ENCODE results near the gene DNAH17. TPM values are rescaled to one million over a fixed set of nuclear protein-coding genes. Genes with fewer than 3 reads are reported as not detected.

The DNAH17 gene
- total and polyA plus RNA-seq, 7 experiments from 2014 or later = 0.05 to 1.5 (median 0.38) TPM

GRCh38 chr17:78610951-78611511 lies 33.8 kb upstream of the DNAH17 start:
- Histone ChIP-seq H3K27ac (ENCODE audit: low read depth, low read length) (no peak overlapping the region), H3K27me3 (ENCODE audit: control insufficient read depth in 2 of 2, insufficient read depth in 2 of 2, low read length in 2 of 2) (no peaks in the 10 kb centered on the region), H3K4me1 (ENCODE audit: control insufficient read depth in 2 of 2, insufficient read depth in 2 of 2, low read length in 2 of 2) (no peaks in the 10 kb centered on the region), H3K36me3 (ENCODE audit: control insufficient read depth in 2 of 3, insufficient read depth in 3 of 3, low read length in 3 of 3) (no peaks in the 10 kb centered on the region), H3K9me3 (ENCODE audit: control insufficient read depth in 2 of 3, low read length in 3 of 3) (no peaks in the 10 kb centered on the region), H3K4me3 (ENCODE audit: low read length) (no peak overlapping the region)
- H3K9me3 Mint-ChIP-seq = peaks cover 0 to 2% (median 0%) of the 10 kb centered on the region in 11 donors
- no peaks in the 10 kb centered on the region for H3K36me3 Mint-ChIP-seq
- CTCF ChIA-PET = no interaction called here
- ATAC-seq (no peak), DNase-seq (no peak)
- no peaks in the 10 kb centered on the region for H3K4me1 Mint-ChIP-seq
- H3K27ac Mint-ChIP-seq = no peak overlapping the region
- peaks cover 0 to 10% (median 0%) of the 10 kb centered on the region in 5 donors for H3K27me3 Mint-ChIP-seq
- POLR2A ChIA-PET = no interaction called here
- intact Hi-C loops (cut with micrococcal nuclease) = no loop called here
- no peak overlapping the region for H3K4me3 Mint-ChIP-seq

DNA sequence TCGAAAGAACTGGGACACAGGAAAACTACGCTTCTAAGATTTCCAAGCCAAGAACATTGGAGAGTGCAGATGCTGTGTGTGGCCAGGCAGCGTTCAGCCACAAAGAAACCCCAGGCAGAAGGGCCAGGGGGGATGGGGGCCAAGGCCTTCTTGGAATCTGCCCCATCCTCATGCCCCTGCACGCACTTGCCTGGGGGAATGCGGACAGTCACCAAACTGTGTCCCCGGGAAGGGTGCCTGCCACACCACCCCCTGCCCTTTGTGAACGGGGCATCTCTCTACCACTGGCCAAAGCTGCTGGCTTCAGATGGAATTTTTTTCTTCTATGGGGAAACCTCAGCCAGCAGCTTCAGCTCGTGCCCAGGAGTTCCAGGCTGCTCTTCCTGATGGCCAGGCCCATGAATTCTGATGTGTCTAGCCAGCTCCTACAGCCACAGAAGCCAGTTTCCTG lies 32.0 kb upstream of the DNAH17 start:
- Histone ChIP-seq H3K4me3 (ENCODE audit: low read length) (no peak overlapping the region), H3K27ac (ENCODE audit: low read depth, low read length) (no peak overlapping the region), H3K9me3 (ENCODE audit: control insufficient read depth in 2 of 3, low read length in 3 of 3) (no peaks in the 10 kb centered on the region), H3K27me3 (ENCODE audit: control insufficient read depth in 2 of 2, insufficient read depth in 2 of 2, low read length in 2 of 2) (no peaks in the 10 kb centered on the region), H3K4me1 (ENCODE audit: control insufficient read depth in 2 of 2, insufficient read depth in 2 of 2, low read length in 2 of 2) (no peaks in the 10 kb centered on the region), H3K36me3 (ENCODE audit: control insufficient read depth in 2 of 3, insufficient read depth in 3 of 3, low read length in 3 of 3) (no peaks in the 10 kb centered on the region)
- Mint-ChIP-seq H3K4me3 (no peak overlapping the region), H3K27ac (no peak overlapping the region), H3K27me3 (peaks cover 0 to 10% (median 0%) of the 10 kb centered on the region in 5 donors), H3K9me3 (peaks cover 0 to 1% (median 0%) of the 10 kb centered on the region in 11 donors), H3K36me3 (no peaks in the 10 kb centered on the region), H3K4me1 (no peaks in the 10 kb centered on the region)
- ChIA-PET CTCF (no interaction called here), POLR2A (no interaction called here)
- no peak for DNase-seq
- intact Hi-C loops (cut with micrococcal nuclease) = no loop called here
- no peak for ATAC-seq

DNA sequence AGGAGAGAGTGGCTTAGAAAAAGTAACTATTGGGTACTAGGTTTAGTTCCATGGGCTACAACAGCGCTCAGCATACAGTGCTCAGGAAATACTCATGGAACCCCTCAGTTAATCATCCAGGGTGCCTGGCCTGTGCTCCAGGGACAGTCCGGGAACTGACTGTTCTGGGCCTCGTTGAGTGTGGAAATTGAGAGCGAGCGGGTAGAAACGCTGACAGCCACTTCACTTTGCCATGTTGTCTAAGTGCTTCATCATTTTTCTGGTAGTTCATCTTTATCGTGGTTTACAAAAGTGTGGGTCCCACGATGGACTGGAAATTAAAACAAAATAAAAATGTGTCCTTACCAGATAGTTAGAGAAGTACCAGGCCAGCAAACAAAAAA lies 31.6 kb upstream of the DNAH17 start:
- H3K36me3 Mint-ChIP-seq = no peaks in the 10 kb centered on the region
- H3K4me1 Mint-ChIP-seq = no peaks in the 10 kb centered on the region
- no peak for DNase-seq
- Histone ChIP-seq H3K36me3 (ENCODE audit: control insufficient read depth in 2 of 3, insufficient read depth in 3 of 3, low read length in 3 of 3) (no peaks in the 10 kb centered on the region), H3K4me1 (ENCODE audit: control insufficient read depth in 2 of 2, insufficient read depth in 2 of 2, low read length in 2 of 2) (no peaks in the 10 kb centered on the region), H3K27me3 (ENCODE audit: control insufficient read depth in 2 of 2, insufficient read depth in 2 of 2, low read length in 2 of 2) (no peaks in the 10 kb centered on the region), H3K9me3 (ENCODE audit: control insufficient read depth in 2 of 3, low read length in 3 of 3) (no peaks in the 10 kb centered on the region), H3K27ac (ENCODE audit: low read depth, low read length) (no peak overlapping the region), H3K4me3 (ENCODE audit: low read length) (no peak overlapping the region)
- CTCF ChIA-PET = no interaction called here
- H3K4me3 Mint-ChIP-seq = no peak overlapping the region
- ATAC-seq = no peak
- H3K9me3 Mint-ChIP-seq = peaks cover 0 to 1% (median 0%) of the 10 kb centered on the region in 11 donors
- no peak overlapping the region for H3K27ac Mint-ChIP-seq
- H3K27me3 Mint-ChIP-seq = peaks cover 0 to 10% (median 0%) of the 10 kb centered on the region in 5 donors
- POLR2A ChIA-PET = no interaction called here
- intact Hi-C loops (cut with micrococcal nuclease) = no loop called here

DNA sequence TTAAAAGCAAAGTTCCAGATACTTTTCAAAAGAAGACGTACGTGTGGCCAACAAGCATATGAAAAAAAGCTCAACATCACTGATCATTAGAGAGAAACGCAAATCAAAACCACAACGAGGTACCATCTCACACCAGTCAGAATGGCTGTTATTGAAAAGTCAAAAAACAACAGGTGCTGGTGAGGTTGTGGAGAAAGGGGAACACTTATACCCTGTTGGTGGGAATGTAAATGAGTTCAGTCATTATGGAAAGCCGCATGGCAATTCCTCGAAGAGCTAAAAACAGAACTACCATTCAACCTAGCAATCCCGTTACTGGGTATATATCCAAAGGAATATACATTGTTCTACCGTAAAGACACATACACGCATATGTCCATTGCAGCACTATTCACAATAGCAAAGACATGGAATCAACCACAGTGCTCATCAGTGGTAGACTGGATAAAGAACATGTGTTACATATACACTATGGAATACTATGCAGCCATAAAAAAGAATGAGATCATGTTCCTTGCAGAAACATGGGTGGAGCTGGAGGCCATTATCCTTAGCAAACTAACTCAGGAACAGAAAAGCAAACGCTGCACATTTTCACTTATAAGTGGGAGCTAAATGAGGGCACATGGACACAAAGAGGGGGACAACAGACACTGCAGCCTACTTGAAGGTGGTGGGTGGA lies 31.1 kb upstream of the DNAH17 start:
- no peaks in the 10 kb centered on the region for H3K36me3 ChIP-seq (ENCODE audit: control insufficient read depth in 2 of 3, insufficient read depth in 3 of 3, low read length in 3 of 3)
- Mint-ChIP-seq H3K4me3 (no peak overlapping the region), H3K9me3 (peaks cover 0 to 1% (median 0%) of the 10 kb centered on the region in 11 donors), H3K36me3 (no peaks in the 10 kb centered on the region), H3K27me3 (peaks cover 0 to 10% (median 0%) of the 10 kb centered on the region in 5 donors), H3K27ac (no peak overlapping the region), H3K4me1 (no peaks in the 10 kb centered on the region)
- H3K4me3 ChIP-seq (ENCODE audit: low read length) = no peak overlapping the region
- no peaks in the 10 kb centered on the region for H3K4me1 ChIP-seq (ENCODE audit: control insufficient read depth in 2 of 2, insufficient read depth in 2 of 2, low read length in 2 of 2)
- POLR2A ChIA-PET = no interaction called here
- H3K27ac ChIP-seq (ENCODE audit: low read depth, low read length) = no peak overlapping the region
- ATAC-seq (no peak), DNase-seq (no peak)
- no peaks in the 10 kb centered on the region for H3K27me3 ChIP-seq (ENCODE audit: control insufficient read depth in 2 of 2, insufficient read depth in 2 of 2, low read length in 2 of 2)
- H3K9me3 ChIP-seq (ENCODE audit: control insufficient read depth in 2 of 3, low read length in 3 of 3) = no peaks in the 10 kb centered on the region
- CTCF ChIA-PET = no interaction called here
- intact Hi-C loops (cut with micrococcal nuclease) = no loop called here

GRCh38 chr17:78607038-78607437 lies 29.8 kb upstream of the DNAH17 start:
- Histone ChIP-seq H3K36me3 (ENCODE audit: control insufficient read depth in 2 of 3, insufficient read depth in 3 of 3, low read length in 3 of 3) (no peaks in the 10 kb centered on the region), H3K27ac (ENCODE audit: low read depth, low read length) (no peak overlapping the region), H3K4me1 (ENCODE audit: control insufficient read depth in 2 of 2, insufficient read depth in 2 of 2, low read length in 2 of 2) (no peaks in the 10 kb centered on the region), H3K27me3 (ENCODE audit: control insufficient read depth in 2 of 2, insufficient read depth in 2 of 2, low read length in 2 of 2) (no peaks in the 10 kb centered on the region), H3K4me3 (ENCODE audit: low read length) (no peak overlapping the region), H3K9me3 (ENCODE audit: control insufficient read depth in 2 of 3, low read length in 3 of 3) (no peaks in the 10 kb centered on the region)
- Mint-ChIP-seq H3K4me3 (no peak overlapping the region), H3K4me1 (no peaks in the 10 kb centered on the region), H3K9me3 (peaks cover 0 to 1% (median 0%) of the 10 kb centered on the region in 11 donors), H3K27me3 (peaks cover 0 to 10% (median 0%) of the 10 kb centered on the region in 5 donors), H3K36me3 (no peaks in the 10 kb centered on the region), H3K27ac (no peak overlapping the region)
- POLR2A ChIA-PET = interaction anchor here (1.0 kb wide), 1 partner anchor 173 kb away, joined by 3 read pairs; no protein-coding TSS in a partner anchor
- ATAC-seq = no peak
- CTCF ChIA-PET = no interaction called here
- no peak for DNase-seq
- intact Hi-C loops (cut with micrococcal nuclease) = no loop called here

DNA sequence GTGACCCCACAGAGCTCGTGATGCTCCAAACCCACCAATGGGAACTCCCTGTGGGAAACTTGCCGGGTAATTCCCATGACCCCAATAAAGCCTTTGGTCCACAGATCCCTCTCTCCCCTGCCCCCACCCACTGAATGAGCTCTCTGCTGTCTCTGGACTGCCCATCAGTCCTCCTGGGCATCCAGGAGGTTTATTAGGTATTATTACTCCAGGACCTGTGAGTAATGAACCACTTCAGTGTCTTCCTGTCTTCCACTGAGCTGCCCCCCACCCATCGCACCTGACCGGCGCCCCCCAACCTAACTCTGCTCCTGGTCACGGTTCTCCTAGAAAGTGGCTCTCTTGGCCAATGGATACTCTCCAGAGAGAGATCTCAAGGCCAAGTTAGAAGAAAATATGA lies 28.7 kb upstream of the DNAH17 start:
- Histone ChIP-seq H3K36me3 (ENCODE audit: control insufficient read depth in 2 of 3, insufficient read depth in 3 of 3, low read length in 3 of 3) (no peaks in the 10 kb centered on the region), H3K9me3 (ENCODE audit: control insufficient read depth in 2 of 3, low read length in 3 of 3) (no peaks in the 10 kb centered on the region), H3K27me3 (ENCODE audit: control insufficient read depth in 2 of 2, insufficient read depth in 2 of 2, low read length in 2 of 2) (no peaks in the 10 kb centered on the region), H3K4me1 (ENCODE audit: control insufficient read depth in 2 of 2, insufficient read depth in 2 of 2, low read length in 2 of 2) (no peaks in the 10 kb centered on the region), H3K4me3 (ENCODE audit: low read length) (no peak overlapping the region), H3K27ac (ENCODE audit: low read depth, low read length) (no peak overlapping the region)
- Mint-ChIP-seq H3K27me3 (peaks cover 0 to 10% (median 0%) of the 10 kb centered on the region in 5 donors), H3K4me1 (no peaks in the 10 kb centered on the region), H3K27ac (no peak overlapping the region), H3K36me3 (no peaks in the 10 kb centered on the region), H3K9me3 (peaks cover 0 to 1% (median 0%) of the 10 kb centered on the region in 11 donors), H3K4me3 (no peak overlapping the region)
- CTCF ChIA-PET = no interaction called here
- POLR2A ChIA-PET = no interaction called here
- ATAC-seq (no peak), DNase-seq (no peak)
- intact Hi-C loops (cut with micrococcal nuclease) = no loop called here

DNA sequence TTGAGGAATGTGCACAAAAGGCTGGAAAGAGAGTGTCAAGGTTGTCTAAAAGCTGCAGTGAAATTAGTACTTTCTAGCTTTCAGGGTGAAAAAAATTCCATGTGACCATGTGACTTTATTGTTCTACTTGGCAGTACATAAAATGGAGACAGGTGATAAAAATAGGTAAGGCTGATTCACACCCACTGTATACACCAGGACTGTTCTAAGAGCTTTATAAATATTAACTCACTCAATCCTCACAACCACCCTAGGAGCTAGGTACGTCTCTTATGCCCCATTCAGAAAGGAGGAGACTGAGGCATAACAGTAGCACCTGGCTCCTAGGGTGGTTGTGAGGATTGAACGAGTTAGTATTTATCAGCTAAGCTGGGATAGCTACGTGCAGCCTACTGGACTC lies 28.2 kb upstream of the DNAH17 start:
- DNase-seq = no peak
- ATAC-seq = no peak
- POLR2A ChIA-PET = no interaction called here
- Mint-ChIP-seq H3K4me3 (no peak overlapping the region), H3K9me3 (peaks cover 0 to under 1% (median 0%) of the 10 kb centered on the region in 11 donors), H3K27ac (no peak overlapping the region), H3K27me3 (peaks cover 0 to 10% (median 0%) of the 10 kb centered on the region in 5 donors), H3K36me3 (no peaks in the 10 kb centered on the region), H3K4me1 (no peaks in the 10 kb centered on the region)
- Histone ChIP-seq H3K27ac (ENCODE audit: low read depth, low read length) (no peak overlapping the region), H3K4me1 (ENCODE audit: control insufficient read depth in 2 of 2, insufficient read depth in 2 of 2, low read length in 2 of 2) (no peaks in the 10 kb centered on the region), H3K4me3 (ENCODE audit: low read length) (no peak overlapping the region), H3K9me3 (ENCODE audit: control insufficient read depth in 2 of 3, low read length in 3 of 3) (no peaks in the 10 kb centered on the region), H3K27me3 (ENCODE audit: control insufficient read depth in 2 of 2, insufficient read depth in 2 of 2, low read length in 2 of 2) (no peaks in the 10 kb centered on the region), H3K36me3 (ENCODE audit: control insufficient read depth in 2 of 3, insufficient read depth in 3 of 3, low read length in 3 of 3) (no peaks in the 10 kb centered on the region)
- CTCF ChIA-PET = no interaction called here
- intact Hi-C loops (cut with micrococcal nuclease) = no loop called here
